ENCODE measurements around the gene PALMD. TPM values are rescaled to one million over a fixed set of nuclear protein-coding genes. Genes with fewer than 3 reads are reported as not detected.
A peak's percentile ranks its signal among the peaks of the same experiment; 100 is the strongest.

PALMD gene
- total and polyA plus RNA-seq, 2 of the 8 experiments (the other 6 are each of a cell fraction or from before 2014, with no cell fraction given), result not detected

DNA sequence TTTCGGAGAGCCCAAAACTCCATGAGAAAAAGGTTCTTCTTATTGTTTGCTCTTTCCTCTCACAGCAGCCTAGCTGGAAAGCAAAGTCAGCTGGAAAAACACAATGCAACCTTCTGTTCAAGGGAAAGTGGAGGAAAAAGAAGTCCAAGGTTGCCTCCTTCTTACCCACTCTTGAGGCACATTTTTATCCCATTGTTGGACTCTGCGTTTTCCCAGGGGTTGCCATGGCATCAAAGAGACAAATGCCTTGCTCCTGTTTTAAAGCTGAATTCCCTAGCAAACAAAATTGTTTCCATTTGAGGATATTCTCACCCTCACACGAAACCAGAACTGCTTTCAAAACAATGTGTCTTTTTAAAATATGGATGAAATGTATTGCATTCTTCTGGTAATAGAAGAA lies 45.1 kb upstream of the PALMD start:
- Histone ChIP-seq H3K79me2 (ENCODE audit: control insufficient read depth in 1 of 2, insufficient read depth in 2 of 2, low read length in 2 of 2) (no peaks in the 10 kb centered on the region), H3K79me1 (ENCODE audit: low read depth, low read length) (no peaks in the 10 kb centered on the region), H3K4ac (replicated peaks; ENCODE audit: insufficient read length, low read depth, low read length) (no peak overlapping the region), H2BK5ac (ENCODE audit: low read depth, low read length) (no peak overlapping the region), H3K9me3 (ENCODE audit: insufficient read depth in 2 of 2, low read depth in 1 of 2, low read length in 1 of 2) (no peaks in the 10 kb centered on the region), H2BK120ac (replicated peaks; ENCODE audit: low read depth, low read length) (no peak overlapping the region), H4K5ac (ENCODE audit: insufficient read length, low read depth, low read length) (no peak overlapping the region), H3K27me3 (replicated peaks in 1 of 4; ENCODE audit: control insufficient read depth in 3 of 4, extremely low read depth in 1 of 4, insufficient read depth in 3 of 4, low read length in 3 of 4) (peaks cover 0 to 2% (median 0%) of the 10 kb centered on the region in 4 experiments; a peak in 1 of 7 replicates), H3K56ac (replicated peaks; ENCODE audit: insufficient read length, low read depth, low read length) (no peak overlapping the region), H3K23me2 (ENCODE audit: low read depth, low read length) (no peaks in the 10 kb centered on the region), H3K14ac (ENCODE audit: insufficient read length) (no peak overlapping the region), H3K18ac (ENCODE audit: extremely low read depth, low read length) (no peak overlapping the region), H3K36me3 (ENCODE audit: control insufficient read depth in 2 of 4, insufficient read depth in 4 of 4, low read length in 3 of 4) (no peaks in the 10 kb centered on the region; a peak in 1 of 8 replicates), H3K9ac (replicated peaks in 1 of 4; ENCODE audit: extremely low read depth in 1 of 4, low read depth in 3 of 4, low read length in 3 of 4) (no peak overlapping the region), H2BK12ac (ENCODE audit: low read depth, low read length) (no peak overlapping the region), H2BK20ac (ENCODE audit: low read length) (no peak overlapping the region), H4K8ac (ENCODE audit: extremely low read depth, insufficient read depth, low read length) (no peak overlapping the region), H2AK5ac (ENCODE audit: low read depth, low read length) (no peak overlapping the region), H4K20me1 (replicated peaks in 1 of 2; ENCODE audit: control insufficient read depth in 1 of 2, insufficient read depth in 2 of 2, low read length in 2 of 2) (no peaks in the 10 kb centered on the region), H3K23ac (ENCODE audit: insufficient read length) (no peak overlapping the region), H3K4me3 (ENCODE audit: extremely low read depth in 1 of 4, insufficient read depth in 2 of 4, low read depth in 3 of 4, low read length in 4 of 4) (no peak overlapping the region), H2BK15ac (ENCODE audit: low read length) (no peak overlapping the region), H3K4me1 (replicated peaks in 1 of 4; ENCODE audit: control insufficient read depth in 3 of 4, insufficient read depth in 4 of 4, low read length in 3 of 4) (no peaks in the 10 kb centered on the region), H3K27ac (ENCODE audit: low read depth, low read length) (no peak overlapping the region), H2AFZ (ENCODE audit: low read length) (peak overlapping the region; percentile 73; the same call in 1 of the 2 replicates), H4K91ac (replicated peaks; ENCODE audit: insufficient read length, low read length) (no peak overlapping the region), H3K4me2 (ENCODE audit: insufficient read depth in 1 of 2, low read depth in 2 of 2, low read length in 2 of 2) (no peak overlapping the region)
- DNase-seq (ENCODE audit: low read depth in 1 of 2, low spot score in 2 of 2), result no peak
- ChIA-PET CTCF (ENCODE audit: partially characterized antibody) (interaction anchor here (1.3 kb wide), 1 partner anchor 20 kb away, joined by 3 read pairs; no protein-coding TSS in a partner anchor), POLR2A (ENCODE audit: partially characterized antibody) (interaction anchor here (0.7 kb wide), 1 partner anchor 12 kb away, joined by 3 read pairs; no protein-coding TSS in a partner anchor)
- TF ChIP-seq KDM5A (IDR thresholded peaks at IDR 0.05; ENCODE audit: low read length) (no peak), ASH2L (IDR thresholded peaks at IDR 0.05; ENCODE audit: low read length) (no peak), EGR1 (IDR thresholded peaks at IDR 0.05; ENCODE audit: borderline replicate concordance, low read depth, low read length) (no peak), NRF1 (IDR thresholded peaks at IDR 0.05; ENCODE audit: low read depth, low read length) (no peak), NANOG (IDR thresholded peaks at IDR 0.05; ENCODE audit: insufficient read depth, low read depth, low read length, poor library complexity, severe bottlenecking) (no peak), ZNF274 (IDR thresholded peaks at IDR 0.05; ENCODE audit: borderline replicate concordance, extremely low read depth, low read length) (no peak), SIX5 (IDR thresholded peaks at IDR 0.05; ENCODE audit: low read depth, low read length) (no peak), E2F6 (IDR thresholded peaks at IDR 0.05) (no peak), HDAC2 (IDR thresholded peaks at IDR 0.05; ENCODE audit: borderline replicate concordance in 1 of 2, low read depth in 2 of 2, low read length in 2 of 2) (no peak), CEBPB (IDR thresholded peaks at IDR 0.05; ENCODE audit: low read depth, low read length) (no peak), RXRA (IDR thresholded peaks at IDR 0.05; ENCODE audit: insufficient read depth, low read depth, low read length) (no peak)
- FAIRE-seq, result no peak
- WGBS, 2 experiments (ENCODE audit: extremely low coverage in 1 of 2, insufficient coverage in 1 of 2, insufficient read length in 1 of 2, insufficient replicate concordance in 2 of 2, low coverage in 1 of 2, low lambda C conversion rate in 2 of 2, missing lambda C conversion rate in 1 of 2), result 89% methylated on average over 3 of the region's 3 CpGs; no CpG with 5 or more reads in 1 of the 2 experiments
